Measurements from ENCODE around the gene TTC28. TPM values are rescaled to one million over a fixed set of nuclear protein-coding genes. Genes with fewer than 3 reads are reported as not detected.
"Not testable (repeated sequence)": the region's sequence is repeated elsewhere in the genome, so short reads cannot be mapped to it uniquely, and the experiment has no call there.

The TTC28 gene
- total RNA-seq, 2 donors from 2014 or later: 5.7 to 6.0 TPM

DNA sequence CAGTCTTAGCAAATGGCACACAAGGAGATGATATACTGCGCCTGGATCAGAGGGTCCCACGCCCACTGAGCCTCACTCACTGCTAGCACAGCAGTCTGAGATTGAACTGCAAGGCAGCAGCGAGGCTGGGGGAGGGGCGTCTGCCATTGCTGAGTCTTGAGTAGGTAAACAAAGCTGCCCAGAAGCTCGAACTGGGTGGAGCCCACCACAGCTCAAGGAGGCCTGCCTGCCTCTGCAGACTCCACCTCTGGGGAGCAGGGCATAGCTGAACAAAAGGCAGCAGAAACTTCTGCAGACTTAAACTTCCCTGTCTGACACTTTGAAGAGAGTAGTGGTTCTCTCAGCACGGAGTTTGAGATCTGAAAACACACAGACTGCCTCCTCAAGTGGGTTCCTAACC lies 470.2 kb downstream of the TTC28 start:
- DNase-seq (ENCODE audit: low spot score); H3K9me3 Mint-ChIP-seq; H3K4me1 Mint-ChIP-seq (ENCODE audit: low read depth in 2 of 2); ATAC-seq; H3K27ac Mint-ChIP-seq; H3K4me3 Mint-ChIP-seq: not testable (repeated sequence)
- Mint-ChIP-seq H3K27me3 (peaks cover 9 to 18% of the 10 kb centered on the region in 2 donors), H3K36me3 (peaks cover 12% of the 10 kb centered on the region)

DNA sequence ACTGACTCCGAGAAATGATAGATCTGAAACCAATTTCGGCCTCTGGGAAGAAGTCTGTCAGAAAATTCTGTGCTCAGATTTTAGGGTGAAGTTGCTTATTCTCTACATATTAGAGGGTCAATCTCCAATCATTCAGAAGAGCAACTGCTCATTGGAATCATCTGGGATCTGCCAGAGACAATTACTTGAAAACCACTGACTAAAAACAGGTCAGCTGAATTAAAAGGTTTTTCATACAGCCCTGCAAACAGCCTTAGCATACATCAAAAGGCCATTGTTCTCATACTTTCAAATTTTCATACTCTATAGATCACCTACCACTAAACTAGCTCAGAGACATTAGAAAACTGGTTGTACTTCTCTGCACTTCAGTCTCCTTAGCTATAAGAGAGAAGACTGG lies 470.9 kb downstream of the TTC28 start:
- Mint-ChIP-seq H3K27ac (no peak overlapping the region), H3K36me3 (peaks cover 12% of the 10 kb centered on the region), H3K27me3 (peaks cover 10 to 18% of the 10 kb centered on the region in 2 donors), H3K9me3 (peaks cover 6% of the 10 kb centered on the region), H3K4me3 (no peak overlapping the region), H3K4me1 (ENCODE audit: low read depth in 2 of 2) (no peaks in the 10 kb centered on the region)
- no peak for DNase-seq (ENCODE audit: low spot score)
- ATAC-seq: no peak

DNA sequence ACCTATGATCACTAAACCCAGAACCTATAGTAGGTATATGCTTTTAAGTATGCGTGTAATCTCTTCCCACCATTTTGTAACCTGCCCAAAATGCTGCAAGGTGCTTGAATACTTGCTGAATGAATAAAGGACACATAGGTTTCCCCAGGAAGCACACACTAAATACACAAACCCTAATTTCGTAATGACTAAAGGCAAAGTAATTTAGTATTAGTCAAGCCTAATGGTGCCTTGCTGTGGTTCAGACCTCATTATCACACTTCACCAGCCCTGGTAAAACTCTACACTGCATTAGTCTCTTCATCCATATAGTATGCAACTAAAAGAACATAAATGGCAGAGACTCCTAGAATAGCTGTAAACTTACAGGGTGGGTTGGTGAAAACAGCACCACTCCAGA lies 471.6 kb downstream of the TTC28 start:
- peaks cover 6% of the 10 kb centered on the region for H3K9me3 Mint-ChIP-seq
- no peaks in the 10 kb centered on the region for H3K4me1 Mint-ChIP-seq (ENCODE audit: low read depth in 2 of 2)
- no peak overlapping the region for H3K27ac Mint-ChIP-seq
- DNase-seq (ENCODE audit: low spot score): no peak
- H3K36me3 Mint-ChIP-seq: peaks cover 12% of the 10 kb centered on the region
- ATAC-seq: no peak
- peaks cover 10 to 18% of the 10 kb centered on the region in 2 donors for H3K27me3 Mint-ChIP-seq
- H3K4me3 Mint-ChIP-seq: no peak overlapping the region

DNA sequence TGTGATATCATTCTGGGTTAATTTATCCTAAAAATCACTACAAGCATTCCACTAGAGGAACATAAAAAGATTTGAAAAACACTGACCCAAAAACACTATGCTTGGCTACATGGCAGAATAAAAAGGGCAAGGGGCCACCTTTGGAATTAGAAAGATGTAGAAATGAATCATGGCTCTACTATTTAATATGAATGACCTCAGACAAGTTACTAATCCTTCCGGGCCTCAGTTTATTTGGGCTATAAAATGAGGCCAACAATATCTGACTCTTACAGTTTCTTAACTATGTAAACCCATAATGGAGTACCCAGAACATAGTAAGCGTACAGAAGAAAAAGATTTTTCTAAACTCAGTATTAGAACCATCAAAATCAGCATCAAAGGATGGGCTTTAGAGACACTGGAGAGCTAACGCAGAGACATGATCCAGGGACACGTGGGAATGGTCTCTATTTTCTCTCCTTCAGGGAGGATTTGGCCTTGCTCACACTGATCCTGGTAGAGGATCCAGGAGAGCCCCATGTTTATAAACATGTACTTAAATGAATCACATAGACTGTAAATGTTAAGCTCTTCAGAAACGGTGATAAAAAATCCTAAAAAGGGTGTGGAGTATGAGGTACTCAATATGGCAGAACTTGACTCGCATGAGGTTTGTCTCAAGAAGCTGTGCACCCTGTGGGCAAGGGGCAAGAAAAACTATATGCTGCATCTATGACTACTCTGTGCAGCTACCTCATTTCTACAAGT lies 472.2 kb downstream of the TTC28 start:
- peaks cover 12% of the 10 kb centered on the region for H3K36me3 Mint-ChIP-seq
- H3K27me3 Mint-ChIP-seq: peaks cover 10 to 18% of the 10 kb centered on the region in 2 donors
- H3K27ac Mint-ChIP-seq: no peak overlapping the region
- ATAC-seq (no peak), DNase-seq (ENCODE audit: low spot score) (no peak)
- no peaks in the 10 kb centered on the region for H3K4me1 Mint-ChIP-seq (ENCODE audit: low read depth in 2 of 2)
- peaks cover 6% of the 10 kb centered on the region for H3K9me3 Mint-ChIP-seq
- no peak overlapping the region for H3K4me3 Mint-ChIP-seq

- Mint-ChIP-seq H3K4me1 (ENCODE audit: low read depth in 2 of 2) (no peaks in the 10 kb centered on the region), H3K27ac (no peak overlapping the region), H3K36me3 (peaks cover 7% of the 10 kb centered on the region), H3K4me3 (no peak overlapping the region), H3K9me3 (peaks cover 4% of the 10 kb centered on the region), H3K27me3 (peaks cover 8 to 10% of the 10 kb centered on the region in 2 donors)
- DNase-seq (ENCODE audit: low spot score) (no peak), ATAC-seq (no peak)
Measured at GRCh38 chr22:28205926-28206325, 473.7 kb downstream of the TTC28 start.

- peaks cover 0 to 6% of the 10 kb centered on the region in 2 donors for H3K27me3 Mint-ChIP-seq
- H3K4me3 Mint-ChIP-seq: no peak overlapping the region
- H3K9me3 Mint-ChIP-seq: no peaks in the 10 kb centered on the region
- no peaks in the 10 kb centered on the region for H3K36me3 Mint-ChIP-seq
- H3K4me1 Mint-ChIP-seq (ENCODE audit: low read depth in 2 of 2): no peaks in the 10 kb centered on the region
- no peak overlapping the region for H3K27ac Mint-ChIP-seq
- DNase-seq (ENCODE audit: low spot score) (no peak), ATAC-seq (no peak)
Measured at GRCh38 chr22:28204382-28204781, 475.3 kb downstream of the TTC28 start.

GRCh38 chr22:28203286-28203685 lies 476.4 kb downstream of the TTC28 start:
- Mint-ChIP-seq H3K27ac (no peak overlapping the region), H3K4me1 (ENCODE audit: low read depth in 2 of 2) (no peaks in the 10 kb centered on the region), H3K9me3 (no peaks in the 10 kb centered on the region), H3K4me3 (no peak overlapping the region), H3K36me3 (no peaks in the 10 kb centered on the region), H3K27me3 (peaks cover 0 to 6% of the 10 kb centered on the region in 2 donors)
- no peak for ATAC-seq
- no peak for DNase-seq (ENCODE audit: low spot score)

- Mint-ChIP-seq H3K4me3 (no peak overlapping the region), H3K36me3 (peaks cover 7% of the 10 kb centered on the region), H3K27ac (no peak overlapping the region), H3K9me3 (no peaks in the 10 kb centered on the region), H3K27me3 (peaks cover 8 to 9% of the 10 kb centered on the region in 2 donors), H3K4me1 (ENCODE audit: low read depth in 2 of 2) (no peaks in the 10 kb centered on the region)
- DNase-seq (ENCODE audit: low spot score): no peak
- no peak for ATAC-seq
Measured at GRCh38 chr22:28198692-28199091, 480.9 kb downstream of the TTC28 start.

- ATAC-seq: not testable (repeated sequence)
Measured at GRCh38 chr22:28191571-28191970, 488.1 kb downstream of the TTC28 start.

GRCh38 chr22:28188178-28188879 lies 491.3 kb downstream of the TTC28 start:
- ATAC-seq (no peak), DNase-seq (ENCODE audit: low spot score) (no peak)
- no peaks in the 10 kb centered on the region for H3K36me3 Mint-ChIP-seq

More at GRCh38 chr22:28191571-28191970, 488.1 kb downstream of the TTC28 start:
- H3K27ac Mint-ChIP-seq; H3K36me3 Mint-ChIP-seq; H3K9me3 Mint-ChIP-seq; H3K4me1 Mint-ChIP-seq (ENCODE audit: low read depth in 2 of 2); DNase-seq (ENCODE audit: low spot score); H3K4me3 Mint-ChIP-seq: not testable (repeated sequence)
- peaks cover 16 to 51% of the 10 kb centered on the region in 2 donors for H3K27me3 Mint-ChIP-seq

DNA sequence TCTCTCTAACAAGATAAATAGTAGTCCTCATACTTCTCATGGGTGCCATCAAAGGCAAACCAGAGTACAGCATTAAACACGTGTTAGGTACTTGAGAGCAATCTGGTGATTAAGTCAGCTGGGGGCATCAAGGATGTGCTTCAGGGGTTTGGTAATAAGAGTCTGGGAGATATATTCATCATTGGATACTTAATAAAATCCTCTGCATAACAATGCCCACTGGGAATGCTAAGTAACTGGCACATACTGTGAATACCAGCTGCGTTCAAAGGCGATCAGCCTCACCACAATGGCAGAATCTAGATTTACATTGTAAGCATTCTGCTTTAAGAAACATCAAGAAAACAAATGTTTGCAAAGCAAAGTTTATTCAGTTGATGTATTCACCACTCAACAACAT lies 492.0 kb downstream of the TTC28 start:
- H3K27ac Mint-ChIP-seq: no peak overlapping the region
- H3K36me3 Mint-ChIP-seq: no peaks in the 10 kb centered on the region
- H3K4me3 Mint-ChIP-seq: no peak overlapping the region
- H3K27me3 Mint-ChIP-seq: peaks cover 9 to 38% of the 10 kb centered on the region in 2 donors
- ATAC-seq (no peak), DNase-seq (ENCODE audit: low spot score) (no peak)
- H3K4me1 Mint-ChIP-seq (ENCODE audit: low read depth in 2 of 2): no peaks in the 10 kb centered on the region
- H3K9me3 Mint-ChIP-seq: no peaks in the 10 kb centered on the region

More at GRCh38 chr22:28188178-28188879, 491.3 kb downstream of the TTC28 start:
- Mint-ChIP-seq H3K27me3 (peaks cover 10 to 43% of the 10 kb centered on the region in 2 donors), H3K4me3 (no peak overlapping the region), H3K27ac (no peak overlapping the region), H3K9me3 (no peaks in the 10 kb centered on the region), H3K4me1 (ENCODE audit: low read depth in 2 of 2) (no peaks in the 10 kb centered on the region)

GRCh38 chr22:28186641-28187040 lies 493.0 kb downstream of the TTC28 start:
- H3K27me3 Mint-ChIP-seq: peaks cover 9 to 41% of the 10 kb centered on the region in 2 donors
- H3K27ac Mint-ChIP-seq: no peak overlapping the region
- DNase-seq (ENCODE audit: low spot score) (no peak), ATAC-seq (no peak)
- H3K9me3 Mint-ChIP-seq: no peaks in the 10 kb centered on the region
- H3K4me3 Mint-ChIP-seq: no peak overlapping the region
- no peaks in the 10 kb centered on the region for H3K4me1 Mint-ChIP-seq (ENCODE audit: low read depth in 2 of 2)
- no peaks in the 10 kb centered on the region for H3K36me3 Mint-ChIP-seq

- H3K9me3 Mint-ChIP-seq: no peaks in the 10 kb centered on the region
- peaks cover 12 to 37% of the 10 kb centered on the region in 2 donors for H3K27me3 Mint-ChIP-seq
- no peaks in the 10 kb centered on the region for H3K4me1 Mint-ChIP-seq (ENCODE audit: low read depth in 2 of 2)
- no peak for ATAC-seq
- no peaks in the 10 kb centered on the region for H3K36me3 Mint-ChIP-seq
- H3K27ac Mint-ChIP-seq: no peak overlapping the region
- DNase-seq (ENCODE audit: low spot score): no peak
- no peak overlapping the region for H3K4me3 Mint-ChIP-seq
Measured at GRCh38 chr22:28185130-28185529, 494.5 kb downstream of the TTC28 start.

- Mint-ChIP-seq H3K36me3 (no peaks in the 10 kb centered on the region), H3K4me3 (no peak overlapping the region), H3K27ac (no peak overlapping the region), H3K27me3 (peaks cover 12 to 28% of the 10 kb centered on the region in 2 donors), H3K9me3 (no peaks in the 10 kb centered on the region), H3K4me1 (ENCODE audit: low read depth in 2 of 2) (no peaks in the 10 kb centered on the region)
- DNase-seq (ENCODE audit: low spot score) (no peak), ATAC-seq (no peak)
Measured at GRCh38 chr22:28183078-28183860, 496.4 kb downstream of the TTC28 start.
